Measurements from ENCODE around the gene MYOCOS.

The MYOCOS gene

GRCh38 chr1:171646249-171646560, 24.2 kb downstream of the MYOCOS start:
- H3K36me3 Mint-ChIP-seq (ENCODE audit: low read depth) = no peaks in the 10 kb centered on the region
- DNase-seq = no peak
- TF ChIP-seq, protein P1, sequence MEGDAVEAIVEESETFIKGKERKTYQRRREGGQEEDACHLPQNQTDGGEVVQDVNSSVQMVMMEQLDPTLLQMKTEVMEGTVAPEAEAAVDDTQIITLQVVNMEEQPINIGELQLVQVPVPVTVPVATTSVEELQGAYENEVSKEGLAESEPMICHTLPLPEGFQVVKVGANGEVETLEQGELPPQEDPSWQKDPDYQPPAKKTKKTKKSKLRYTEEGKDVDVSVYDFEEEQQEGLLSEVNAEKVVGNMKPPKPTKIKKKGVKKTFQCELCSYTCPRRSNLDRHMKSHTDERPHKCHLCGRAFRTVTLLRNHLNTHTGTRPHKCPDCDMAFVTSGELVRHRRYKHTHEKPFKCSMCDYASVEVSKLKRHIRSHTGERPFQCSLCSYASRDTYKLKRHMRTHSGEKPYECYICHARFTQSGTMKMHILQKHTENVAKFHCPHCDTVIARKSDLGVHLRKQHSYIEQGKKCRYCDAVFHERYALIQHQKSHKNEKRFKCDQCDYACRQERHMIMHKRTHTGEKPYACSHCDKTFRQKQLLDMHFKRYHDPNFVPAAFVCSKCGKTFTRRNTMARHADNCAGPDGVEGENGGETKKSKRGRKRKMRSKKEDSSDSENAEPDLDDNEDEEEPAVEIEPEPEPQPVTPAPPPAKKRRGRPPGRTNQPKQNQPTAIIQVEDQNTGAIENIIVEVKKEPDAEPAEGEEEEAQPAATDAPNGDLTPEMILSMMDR (IDR thresholded peaks at IDR 0.05) = no peak
- peaks cover 16% of the 10 kb centered on the region for H3K4me1 Mint-ChIP-seq
- H3K27me3 Mint-ChIP-seq (ENCODE audit: low read depth, poor library complexity) = peaks cover 2% of the 10 kb centered on the region
- H3K4me3 Mint-ChIP-seq = no peak overlapping the region
- no peaks in the 10 kb centered on the region for H3K9me3 Mint-ChIP-seq
- H3K27ac Mint-ChIP-seq = no peak overlapping the region

GRCh38 chr1:171652234-171652822, 30.3 kb downstream of the MYOCOS start, which contains the start of gene MYOC:
Gene MYOC (minus strand): TSS chr1:171652688. CDS start chr1:171652611, 77 bp downstream.
- H3K27ac Mint-ChIP-seq = no peak within 1 kb of the TSS
- no peaks in the 10 kb centered on the region for H3K9me3 Mint-ChIP-seq
- no peak within 1 kb of the TSS for H3K4me3 Mint-ChIP-seq
- H3K4me1 Mint-ChIP-seq = peaks cover 24% of the 10 kb centered on the region
- peaks cover 11% of the 10 kb centered on the region for H3K27me3 Mint-ChIP-seq (ENCODE audit: low read depth, poor library complexity)
- H3K36me3 Mint-ChIP-seq (ENCODE audit: low read depth) = no peaks in the 10 kb centered on the region
- TF ChIP-seq, protein P1 (IDR thresholded peaks at IDR 0.05) = no peak
- no peak for DNase-seq

- Mint-ChIP-seq H3K9me3 (no peaks in the 10 kb centered on the region), H3K27ac (no peak overlapping the region), H3K27me3 (ENCODE audit: low read depth, poor library complexity) (peaks cover 11% of the 10 kb centered on the region), H3K36me3 (ENCODE audit: low read depth) (no peaks in the 10 kb centered on the region), H3K4me3 (no peak overlapping the region), H3K4me1 (peaks cover 24% of the 10 kb centered on the region)
- TF ChIP-seq, protein P1 (IDR thresholded peaks at IDR 0.05) = no peak
- DNase-seq = no peak
Observed at GRCh38 chr1:171653796-171654195, 31.8 kb downstream of the MYOCOS start.

GRCh38 chr1:171654201-171654941, 32.3 kb downstream of the MYOCOS start:
- no peak for DNase-seq
- no peaks in the 10 kb centered on the region for H3K36me3 Mint-ChIP-seq (ENCODE audit: low read depth)
- TF ChIP-seq, protein P1 (IDR thresholded peaks at IDR 0.05) = no peak
- H3K27ac Mint-ChIP-seq = peak overlapping the region; percentile 42
- H3K27me3 Mint-ChIP-seq (ENCODE audit: low read depth, poor library complexity) = peaks cover 11% of the 10 kb centered on the region
- peaks cover 24% of the 10 kb centered on the region for H3K4me1 Mint-ChIP-seq
- no peaks in the 10 kb centered on the region for H3K9me3 Mint-ChIP-seq
- no peak overlapping the region for H3K4me3 Mint-ChIP-seq

GRCh38 chr1:171654942-171655745, 33.1 kb downstream of the MYOCOS start:
- peak; percentile 80 for DNase-seq

More at GRCh38 chr1:171654942-171655745, 33.1 kb downstream of the MYOCOS start:
- no peaks in the 10 kb centered on the region for H3K9me3 Mint-ChIP-seq
- peak overlapping the region; percentile 42 for H3K27ac Mint-ChIP-seq
- TF ChIP-seq, protein P1 (IDR thresholded peaks at IDR 0.05) = peak; percentile 63
- H3K36me3 Mint-ChIP-seq (ENCODE audit: low read depth) = no peaks in the 10 kb centered on the region
- H3K4me3 Mint-ChIP-seq = peak overlapping the region; percentile 71
- peaks cover 24% of the 10 kb centered on the region for H3K4me1 Mint-ChIP-seq
- H3K27me3 Mint-ChIP-seq (ENCODE audit: low read depth, poor library complexity) = peaks cover 14% of the 10 kb centered on the region

Data from nephron progenitor cell (in vitro differentiated cells).